Measurements from ENCODE around the gene LINGO3. TPM values are rescaled to one million over a fixed set of nuclear protein-coding genes. Genes with fewer than 3 reads are reported as not detected.

The LINGO3 gene
- total and polyA plus RNA-seq, 2 donors (not counting 1 experiment from before 2014, with no cell fraction given): 1.1 to 3.9 TPM

DNA sequence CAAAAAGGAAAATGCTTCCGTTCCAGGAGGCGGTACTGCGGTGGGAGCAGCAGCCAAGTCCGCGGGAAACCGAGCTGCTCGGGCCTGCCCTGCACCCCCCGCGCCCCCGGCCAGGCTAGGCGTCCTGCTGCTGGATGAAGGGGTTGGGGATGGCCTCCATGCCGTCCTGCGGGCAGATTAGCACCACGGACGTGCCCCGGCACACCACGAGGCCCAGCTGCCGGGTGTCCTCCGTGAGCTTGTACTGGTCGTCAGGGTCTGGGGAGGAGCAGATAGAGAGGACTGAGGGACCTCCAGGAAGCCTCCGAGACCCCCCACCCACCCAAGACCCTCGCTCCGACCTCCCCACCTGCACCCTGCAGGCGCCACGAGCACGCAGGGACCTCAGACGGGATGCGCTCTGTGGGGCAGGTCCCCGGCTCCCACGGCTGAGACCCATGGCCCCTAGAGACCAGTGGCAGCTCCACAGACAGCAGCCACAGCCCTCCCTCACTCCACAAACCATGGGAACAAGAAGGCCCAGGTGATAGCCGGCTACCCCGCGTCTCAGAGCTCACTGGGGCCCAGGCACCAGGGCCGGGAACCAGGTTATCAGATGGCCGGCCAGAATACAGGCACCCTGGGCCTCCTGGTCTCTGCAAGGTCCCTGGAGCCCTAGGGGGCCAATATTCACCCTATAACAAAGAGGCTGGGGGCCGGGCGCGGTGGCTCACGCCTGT is 13.8 kb upstream of the LINGO3 start:
- Histone ChIP-seq H2AFZ (ENCODE audit: insufficient read depth, low read depth, low read length, poor library complexity, severe bottlenecking) (no peak overlapping the region), H3K79me2 (ENCODE audit: control insufficient read depth, insufficient read depth, low read length) (peaks cover 47% of the 10 kb centered on the region), H3K27ac (ENCODE audit: low read length in 2 of 2) (no peak overlapping the region), H4K20me1 (ENCODE audit: control insufficient read depth, insufficient read depth, low read length, poor library complexity, severe bottlenecking) (no peaks in the 10 kb centered on the region), H3K9ac (ENCODE audit: low read length) (no peak overlapping the region), H3K4me2 (replicated peaks; ENCODE audit: low read depth, low read length, poor library complexity, severe bottlenecking) (no peak overlapping the region), H3K4me3 (ENCODE audit: control extremely low read depth in 1 of 5, extremely low read depth in 1 of 5, insufficient read depth in 1 of 5, low read depth in 2 of 5, low read length in 4 of 5) (no peak overlapping the region), H3K27me3 (replicated peaks in 1 of 4; ENCODE audit: control extremely low read depth in 1 of 4, control insufficient read depth in 3 of 4, insufficient read depth in 4 of 4, low read length in 3 of 4) (no peaks in the 10 kb centered on the region), H3K4me1 (ENCODE audit: control insufficient read depth in 2 of 2, insufficient read depth in 2 of 2, low read length in 2 of 2) (peaks cover 52 to 63% of the 10 kb centered on the region in 2 donors), H3K36me3 (replicated peaks in 1 of 2; ENCODE audit: control extremely low read depth in 1 of 2, control insufficient read depth in 1 of 2, extremely low read depth in 1 of 2, insufficient read depth in 2 of 2, low read length in 1 of 2) (peaks cover 0 to 39% of the 10 kb centered on the region in 2 experiments), H3K9me3 (ENCODE audit: control extremely low read depth in 1 of 3, control insufficient read depth in 2 of 3, insufficient read depth in 1 of 3, low read length in 2 of 3) (no peaks in the 10 kb centered on the region)
- Mint-ChIP-seq H3K9me3 (ENCODE audit: insufficient read depth) (no peaks in the 10 kb centered on the region), H3K4me3 (no peak overlapping the region), H3K27ac (no peak overlapping the region), H3K27me3 (no peaks in the 10 kb centered on the region), H3K4me1 (peaks cover 58% of the 10 kb centered on the region)
- CTCF ChIA-PET: interaction anchor here (0.6 to 1.5 kb wide), 3 partner anchors 58 to 82 kb away, joined by 3 to 4 read pairs (median 4); no protein-coding TSS in a partner anchor
- ATAC-seq (ENCODE audit: low read depth) (no peak), DNase-seq (no peak)
- POLR2A ChIA-PET: interaction anchor here (0.5 to 3.7 kb wide), 6 partner anchors 11 to 61 kb away, joined by 3 to 19 read pairs (median 7); no protein-coding TSS in a partner anchor
- intact Hi-C loops (cut with micrococcal nuclease): no loop called here
- TF ChIP-seq CTCF (IDR thresholded peaks at IDR 0.05) (no peak), EZH2 (IDR thresholded peaks at IDR 0.05; ENCODE audit: borderline replicate concordance, insufficient read depth, low read depth, low read length, poor library complexity, severe bottlenecking) (no peak)
- 87% methylated on average over 38 of the region's 39 CpGs for WGBS (ENCODE audit: insufficient coverage)

DNA sequence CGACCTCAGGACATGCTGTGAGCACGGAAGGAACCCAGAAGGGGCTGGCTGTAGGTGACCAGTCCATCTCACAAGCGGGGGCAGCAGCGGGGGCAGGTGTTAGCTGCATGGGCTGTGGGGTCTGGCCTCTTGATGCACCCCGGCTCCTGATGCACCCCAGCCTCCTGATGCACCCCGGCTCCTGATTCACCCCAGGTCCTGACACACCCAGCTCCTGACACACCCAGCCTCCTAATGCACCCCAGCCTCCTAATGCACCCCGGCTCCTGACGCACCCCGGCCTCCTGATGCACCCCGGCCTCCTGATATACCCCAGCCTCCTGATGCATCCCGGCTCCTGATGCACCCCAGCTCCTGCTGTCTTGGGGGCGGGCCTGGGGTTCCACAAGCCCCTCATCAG is 13.0 kb upstream of the LINGO3 start:
- peaks cover 51 to 63% of the 10 kb centered on the region in 2 donors for H3K4me1 ChIP-seq (ENCODE audit: control insufficient read depth in 2 of 2, insufficient read depth in 2 of 2, low read length in 2 of 2)
- no peak overlapping the region for H3K27ac ChIP-seq (ENCODE audit: low read length in 2 of 2)
- no peak overlapping the region for H3K9ac ChIP-seq (ENCODE audit: low read length)
- peaks cover 0 to 1% (median 0%) of the 10 kb centered on the region in 3 donors for H3K9me3 ChIP-seq (ENCODE audit: control extremely low read depth in 1 of 3, control insufficient read depth in 2 of 3, insufficient read depth in 1 of 3, low read length in 2 of 3)
- no peak for DNase-seq
- H3K36me3 ChIP-seq (replicated peaks in 1 of 2; ENCODE audit: control extremely low read depth in 1 of 2, control insufficient read depth in 1 of 2, extremely low read depth in 1 of 2, insufficient read depth in 2 of 2, low read length in 1 of 2): peaks cover 0 to 38% of the 10 kb centered on the region in 2 experiments
- no peak for ATAC-seq (ENCODE audit: low read depth)
- H3K79me2 ChIP-seq (ENCODE audit: control insufficient read depth, insufficient read depth, low read length): peaks cover 42% of the 10 kb centered on the region
- POLR2A ChIA-PET: interaction anchor here (0.6 to 0.7 kb wide), 2 partner anchors 43 to 76 kb away, joined by 3 to 7 read pairs; no protein-coding TSS in a partner anchor
- 97% methylated on average over 12 of the region's 12 CpGs for WGBS (ENCODE audit: insufficient coverage)
- no peaks in the 10 kb centered on the region for H3K9me3 Mint-ChIP-seq (ENCODE audit: insufficient read depth)
- H3K27me3 ChIP-seq (replicated peaks in 1 of 4; ENCODE audit: control extremely low read depth in 1 of 4, control insufficient read depth in 3 of 4, insufficient read depth in 4 of 4, low read length in 3 of 4): no peaks in the 10 kb centered on the region
- H2AFZ ChIP-seq (ENCODE audit: insufficient read depth, low read depth, low read length, poor library complexity, severe bottlenecking): no peak overlapping the region
- intact Hi-C loops (cut with micrococcal nuclease): no loop called here
- no peak overlapping the region for H3K4me2 ChIP-seq (replicated peaks; ENCODE audit: low read depth, low read length, poor library complexity, severe bottlenecking)
- no peaks in the 10 kb centered on the region for H4K20me1 ChIP-seq (ENCODE audit: control insufficient read depth, insufficient read depth, low read length, poor library complexity, severe bottlenecking)
- CTCF ChIA-PET: interaction anchor here (0.6 to 1.3 kb wide), 2 partner anchors 57 to 73 kb away, joined by 4 read pairs; no protein-coding TSS in a partner anchor
- no peak overlapping the region for H3K4me3 ChIP-seq (ENCODE audit: control extremely low read depth in 1 of 5, extremely low read depth in 1 of 5, insufficient read depth in 1 of 5, low read depth in 2 of 5, low read length in 4 of 5)
- no peak overlapping the region for H3K4me3 Mint-ChIP-seq
- no peaks in the 10 kb centered on the region for H3K27me3 Mint-ChIP-seq
- H3K4me1 Mint-ChIP-seq: peaks cover 57% of the 10 kb centered on the region
- H3K27ac Mint-ChIP-seq: peak overlapping the region; percentile 10
- TF ChIP-seq EZH2 (IDR thresholded peaks at IDR 0.05; ENCODE audit: borderline replicate concordance, insufficient read depth, low read depth, low read length, poor library complexity, severe bottlenecking): no peak
- no peak for TF ChIP-seq CTCF (IDR thresholded peaks at IDR 0.05)
